AG08396 (cell line): ENCODE measurements around the gene RAB40C.

ENCODE experiments used
- DNase-seq: peaks from one replicate; pipeline ENCODE4 v3.0.0; 2012; ENCODE audit warnings: low spot score, mixed read lengths

Gene RAB40C

GRCh38 chr16:647173-647902 lies 57.5 kb downstream of the RAB40C start:
- DNase-seq: no peak

GRCh38 chr16:648071-648780 lies 58.4 kb downstream of the RAB40C start:
- peak; percentile 61 for DNase-seq

GRCh38 chr16:648781-649589 lies 59.1 kb downstream of the RAB40C start, which contains the start of gene WDR90:
TSS of gene WDR90 (plus strand) at chr16:649365. CDS start at chr16:649417, 52 bp downstream.
- peak; percentile 99 for DNase-seq

- DNase-seq: peak; percentile 72
Measured at GRCh38 chr16:649631-650030, 59.8 kb downstream of the RAB40C start.

- no peak for DNase-seq
Measured at GRCh38 chr16:651844-652243, 62.0 kb downstream of the RAB40C start.

GRCh38 chr16:652454-653305 lies 62.8 kb downstream of the RAB40C start:
- DNase-seq: no peak

GRCh38 chr16:654034-654433 lies 64.2 kb downstream of the RAB40C start:
- no peak for DNase-seq

GRCh38 chr16:657487-657886 lies 67.6 kb downstream of the RAB40C start:
- DNase-seq: no peak

GRCh38 chr16:658679-659571 lies 69.1 kb downstream of the RAB40C start:
- no peak for DNase-seq

- DNase-seq: no peak
Measured at GRCh38 chr16:659618-660017, 69.8 kb downstream of the RAB40C start.

- DNase-seq: no peak
Measured at GRCh38 chr16:660132-660458, 70.2 kb downstream of the RAB40C start.

- peak; percentile 83 for DNase-seq
Measured at GRCh38 chr16:660459-661183, 70.8 kb downstream of the RAB40C start.

- no peak for DNase-seq
Measured at GRCh38 chr16:661184-661821, 71.4 kb downstream of the RAB40C start.

GRCh38 chr16:662095-662494 lies 72.2 kb downstream of the RAB40C start:
- no peak for DNase-seq

GRCh38 chr16:662597-662996 lies 72.7 kb downstream of the RAB40C start:
- DNase-seq: no peak

GRCh38 chr16:666572-666971 lies 76.7 kb downstream of the RAB40C start:
- no peak for DNase-seq

GRCh38 chr16:667113-667779 lies 77.4 kb downstream of the RAB40C start:
- DNase-seq: no peak

GRCh38 chr16:667780-668518 lies 78.1 kb downstream of the RAB40C start, which contains the start of gene RHOT2:
TSS of gene RHOT2 (plus strand) at chr16:668132. CDS start at chr16:668200, 68 bp downstream.
- DNase-seq: peak; percentile 95
